NCI-H82 treated with DMSO at 0.1 percent for 48 hours (cell line): Measurements from ENCODE around the gene PHYHD1.

Experiments used
- DNase-seq: peaks from one replicate; lab custom pipeline; 2025; ENCODE audit not compliant: unreplicated experiment; lab: John Stamatoyannopoulos, UW

PHYHD1 gene

DNA sequence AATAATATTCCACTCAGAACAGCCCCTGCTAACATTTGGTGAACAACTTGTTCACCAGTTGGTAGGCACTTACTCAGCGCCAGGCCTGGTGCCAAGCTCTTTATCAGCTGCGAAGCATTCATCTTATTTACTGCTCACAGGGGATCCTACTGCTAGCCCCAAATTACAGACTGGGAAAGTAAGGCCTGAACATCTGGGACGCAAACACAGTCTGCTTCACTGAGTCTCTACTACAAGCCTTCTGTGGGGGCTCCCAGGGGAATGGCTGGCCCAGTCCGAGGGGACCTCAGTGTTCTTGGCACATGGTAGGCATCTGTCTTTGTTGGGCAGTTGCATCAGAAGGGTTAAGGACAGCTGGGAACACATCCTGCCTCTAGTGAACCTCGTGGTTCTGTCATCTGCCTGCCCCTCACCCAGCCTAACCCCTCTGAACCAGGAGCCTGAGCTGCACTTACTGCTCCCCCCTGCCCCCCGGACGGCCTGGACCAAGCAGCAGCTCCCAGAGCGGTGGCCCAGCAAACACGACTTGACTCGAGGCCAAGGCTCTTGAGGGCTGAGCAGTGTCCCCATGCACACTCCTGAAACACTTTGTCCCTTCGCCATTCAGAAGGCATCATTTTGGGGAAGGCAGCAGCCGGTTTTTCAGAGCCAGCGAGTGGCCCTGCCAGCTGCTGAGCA, at the start of gene PHYHD1:
Gene PHYHD1 (plus strand): TSS at position 602 of the 678 bp plus-strand sequence. CDS start 1,342 bp downstream, outside the sequence.
- DNase-seq = peak; percentile 51

- no peak for DNase-seq
Observed at GRCh38 chr9:128877852-128878251, 42.9 kb upstream of the PHYHD1 start.

- peak; percentile 75 for DNase-seq
Observed at GRCh38 chr9:128881884-128882676, 38.7 kb upstream of the PHYHD1 start, which contains the start of the genes KYAT1 and LRRC8A. Gene KYAT1 (minus strand): TSS chr9:128881950. CDS start chr9:128845405, 36,545 bp downstream. Gene LRRC8A (plus strand): TSS chr9:128882133. CDS start chr9:128907165, 25,032 bp downstream.

DNA sequence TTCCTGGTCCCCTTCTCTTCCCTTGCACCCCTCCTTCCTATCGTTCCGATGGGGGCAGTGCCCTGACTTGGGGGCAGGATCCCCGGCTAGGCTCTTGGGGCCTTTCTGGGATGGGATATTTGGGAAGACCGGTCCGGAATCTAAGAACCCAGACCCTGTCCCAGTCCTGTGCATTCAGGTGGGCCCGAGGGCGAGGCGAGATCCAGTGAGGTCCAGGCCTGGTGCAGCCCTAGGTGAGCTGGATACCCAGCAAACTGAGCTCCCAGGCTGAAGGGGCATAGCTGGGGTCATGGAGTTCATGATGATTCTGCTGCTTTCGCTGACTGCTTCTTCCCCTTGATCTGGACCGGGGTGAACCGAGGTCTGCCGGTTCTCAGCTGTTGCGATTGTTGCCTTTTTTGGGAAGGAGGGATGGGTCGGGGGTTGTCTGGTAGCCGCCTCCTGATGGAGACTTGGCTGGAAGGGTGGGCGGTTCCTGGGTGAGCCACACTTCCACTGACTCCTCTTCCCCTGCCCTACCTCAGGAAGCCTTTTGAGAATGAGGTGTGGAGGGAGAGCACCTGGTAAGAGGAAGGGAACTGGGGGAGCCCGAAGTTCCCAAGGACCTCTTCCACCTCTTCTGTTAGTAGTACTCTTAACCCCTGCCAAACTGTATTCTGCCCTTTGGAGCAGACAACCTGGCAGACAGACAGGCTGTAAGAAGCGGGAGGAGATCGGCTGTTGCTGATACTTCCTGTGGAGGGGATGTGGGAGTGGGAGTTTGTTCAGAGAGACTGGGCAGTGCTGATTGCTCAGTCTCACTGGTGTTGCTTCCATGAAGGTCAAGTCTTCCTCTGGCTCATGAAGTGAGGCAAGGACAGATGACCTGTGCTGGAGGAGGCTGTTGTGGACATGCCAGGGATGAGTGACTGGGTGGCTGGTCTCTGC, 37.8 kb upstream of the PHYHD1 start:
- DNase-seq = no peak

- DNase-seq = no peak
Observed at GRCh38 chr9:128884164-128884563, 36.6 kb upstream of the PHYHD1 start.

DNA sequence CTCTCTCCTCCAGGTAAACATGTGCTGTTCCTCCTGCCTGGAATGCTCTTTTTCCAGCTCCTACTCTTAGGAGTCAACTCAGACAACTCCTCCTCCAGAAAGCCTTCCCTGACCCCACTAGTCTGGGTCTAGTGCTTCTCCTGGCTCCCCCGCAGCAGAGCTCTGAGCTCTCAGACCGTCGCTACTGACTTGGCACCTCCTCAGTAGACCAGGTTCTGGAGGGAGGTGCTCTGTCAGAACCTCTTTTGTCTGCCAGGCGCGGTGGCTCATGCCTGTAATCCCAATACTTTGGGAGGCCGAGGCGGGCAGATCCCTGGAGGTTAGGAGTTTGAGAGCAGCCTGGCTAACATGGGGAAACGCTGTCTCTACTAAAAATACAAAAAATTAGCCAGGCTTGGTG, 35.4 kb upstream of the PHYHD1 start:
- no peak for DNase-seq

DNA sequence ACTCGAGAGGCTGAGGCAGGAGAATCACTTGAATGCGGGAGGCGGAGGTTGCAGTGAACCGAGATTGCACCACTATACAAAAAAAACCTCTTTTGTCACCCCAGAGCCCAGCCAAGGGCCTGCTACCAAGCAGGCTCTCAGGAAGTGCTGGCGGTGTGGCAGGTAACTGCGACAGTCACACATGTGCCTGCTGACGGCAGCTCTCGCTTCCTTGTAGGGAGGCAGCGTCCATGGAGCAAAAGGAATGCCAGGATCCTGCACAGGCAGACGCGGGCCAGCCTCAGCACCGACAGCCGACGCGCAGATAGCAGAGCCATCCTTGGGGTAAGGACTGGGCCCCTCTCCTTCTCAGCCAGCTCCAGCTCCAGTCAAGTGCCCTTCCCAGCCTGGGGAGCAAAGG, 35.0 kb upstream of the PHYHD1 start:
- DNase-seq = no peak

GRCh38 chr9:128886211-128886891, 34.4 kb upstream of the PHYHD1 start:
- DNase-seq = no peak

DNA sequence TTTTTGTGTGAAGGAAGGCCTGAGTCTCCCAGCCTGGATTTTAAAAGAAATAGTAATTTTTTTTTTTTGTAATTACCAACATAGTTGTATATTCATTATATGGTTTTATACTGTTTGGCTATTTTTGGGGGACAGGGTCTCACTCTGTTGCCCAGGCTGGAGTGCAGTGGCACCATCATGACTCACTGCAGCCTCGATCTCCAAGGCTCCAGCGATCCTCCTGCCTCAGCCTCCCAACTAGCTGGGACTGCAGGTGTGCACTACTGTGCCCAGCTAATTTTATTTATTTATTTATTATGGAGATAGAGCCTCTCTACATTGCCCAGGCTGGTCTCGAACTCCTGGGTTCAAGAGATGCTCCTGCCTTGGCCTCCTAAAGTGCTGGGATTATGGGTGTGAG, 33.7 kb upstream of the PHYHD1 start:
- DNase-seq = no peak

DNA sequence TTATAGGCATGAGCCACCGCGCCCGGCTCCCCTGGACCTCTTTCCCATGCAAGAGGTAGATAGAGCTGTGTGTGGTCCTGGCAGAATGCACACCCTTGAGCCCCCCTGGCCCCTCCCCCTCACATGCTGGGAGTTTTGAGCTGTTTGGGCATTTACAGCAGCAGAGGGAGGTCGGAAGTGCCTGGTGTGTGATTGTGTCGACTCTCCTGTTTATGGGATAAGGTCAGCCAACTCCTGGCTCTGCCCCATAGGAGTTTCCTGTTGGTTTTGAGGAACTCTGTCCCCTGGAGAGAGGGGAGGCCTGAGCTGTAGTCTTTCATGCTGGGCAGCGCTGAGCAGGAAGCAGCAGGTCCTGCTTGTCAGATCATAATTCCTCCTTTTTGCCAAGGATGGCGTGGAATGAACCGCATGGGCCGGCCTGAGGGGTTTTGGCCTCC, 32.9 kb upstream of the PHYHD1 start:
- DNase-seq = no peak

- DNase-seq = no peak
Observed at GRCh38 chr9:128891321-128892220, 29.2 kb upstream of the PHYHD1 start.

DNA sequence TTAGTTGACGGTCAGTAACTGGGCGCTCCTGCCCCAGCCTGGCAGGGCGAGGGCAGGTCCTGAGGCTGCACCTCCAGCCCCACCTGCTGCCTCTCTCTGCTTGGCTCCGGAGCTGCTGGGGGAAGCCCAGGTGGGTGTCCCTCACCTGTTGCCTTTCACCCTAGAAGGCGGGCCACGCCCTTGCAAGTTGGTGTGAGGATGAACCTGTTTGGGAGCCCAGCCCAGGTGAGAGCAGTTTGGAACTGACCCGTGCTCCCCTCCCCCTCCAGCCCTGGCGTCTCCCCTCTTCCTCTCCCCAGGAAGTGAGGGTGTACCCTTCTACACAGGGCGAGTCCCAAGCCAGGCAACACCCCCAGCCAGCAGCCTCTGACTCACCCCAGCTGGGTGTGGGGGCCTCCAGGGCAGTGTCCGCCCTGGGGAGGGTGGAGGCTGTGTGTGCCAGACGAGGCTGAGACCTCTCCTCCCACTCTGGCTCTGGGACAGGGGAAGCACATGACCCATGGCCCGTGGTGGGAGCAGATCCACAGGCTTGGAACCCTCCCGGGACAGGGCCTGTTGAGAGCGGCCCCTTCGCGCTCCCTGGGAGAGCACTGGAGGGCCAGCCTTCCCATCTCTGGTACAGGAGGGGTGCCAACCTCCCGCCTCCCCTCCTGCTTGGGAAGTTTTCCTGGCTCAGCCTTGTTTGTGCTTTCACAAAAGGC, 28.4 kb upstream of the PHYHD1 start:
- no peak for DNase-seq

DNA sequence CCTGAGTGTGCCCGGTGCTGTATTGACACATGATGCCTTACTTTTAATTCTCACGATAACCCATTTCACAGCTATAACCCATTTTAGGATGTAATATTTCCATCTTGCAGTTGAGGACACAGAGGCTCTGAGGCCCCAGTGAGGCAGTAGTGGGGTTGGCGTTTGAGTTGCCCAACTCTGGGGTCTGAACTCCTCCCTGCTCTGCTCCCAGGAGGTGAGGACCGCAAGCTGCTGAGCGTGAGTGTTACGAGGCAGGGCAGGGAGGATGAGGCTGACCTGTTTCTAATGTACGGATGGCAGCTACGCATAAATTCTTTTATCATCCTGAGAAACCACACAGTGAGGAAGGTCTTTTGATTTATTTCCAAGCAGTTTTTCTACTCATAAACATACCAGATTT, 27.4 kb upstream of the PHYHD1 start:
- DNase-seq = no peak

DNA sequence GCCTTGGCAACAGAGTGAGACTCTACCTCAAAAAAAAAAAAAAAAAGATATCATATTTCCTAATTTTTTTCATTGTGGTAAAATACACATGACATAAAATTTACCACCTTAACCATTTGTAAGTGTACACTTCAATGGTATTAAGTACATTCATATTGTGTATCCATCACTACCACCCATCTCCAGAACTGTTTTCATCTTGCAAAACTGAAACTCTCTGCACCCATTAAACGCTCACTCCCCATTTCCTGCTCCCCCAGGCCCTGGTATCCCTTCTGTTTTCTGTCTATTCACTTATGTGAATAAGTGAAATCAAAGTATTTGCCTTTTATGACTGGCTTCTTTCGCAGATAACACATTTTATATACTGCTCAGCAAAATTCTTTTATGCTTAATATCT, 26.0 kb upstream of the PHYHD1 start:
- no peak for DNase-seq

DNA sequence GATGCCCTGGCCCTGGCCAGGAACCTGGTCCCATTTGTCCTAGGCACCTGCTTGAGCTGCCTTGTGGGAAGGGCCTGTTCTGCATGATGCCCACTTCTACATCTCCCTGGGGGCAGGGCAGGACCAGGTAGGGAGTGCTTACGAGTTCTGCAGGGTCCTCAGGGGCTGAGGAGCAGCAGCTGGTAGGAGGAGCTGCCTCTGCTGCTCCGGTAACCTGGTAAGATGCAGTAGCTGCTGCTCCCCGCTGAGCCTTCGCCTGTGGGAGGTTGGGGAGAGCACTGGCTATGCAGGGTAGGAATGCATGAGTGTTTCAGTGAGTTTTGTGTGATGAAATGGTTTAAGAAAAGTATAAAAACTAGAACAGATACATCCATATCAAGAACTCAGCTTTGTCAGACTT, 25.2 kb upstream of the PHYHD1 start:
- DNase-seq = no peak

DNA sequence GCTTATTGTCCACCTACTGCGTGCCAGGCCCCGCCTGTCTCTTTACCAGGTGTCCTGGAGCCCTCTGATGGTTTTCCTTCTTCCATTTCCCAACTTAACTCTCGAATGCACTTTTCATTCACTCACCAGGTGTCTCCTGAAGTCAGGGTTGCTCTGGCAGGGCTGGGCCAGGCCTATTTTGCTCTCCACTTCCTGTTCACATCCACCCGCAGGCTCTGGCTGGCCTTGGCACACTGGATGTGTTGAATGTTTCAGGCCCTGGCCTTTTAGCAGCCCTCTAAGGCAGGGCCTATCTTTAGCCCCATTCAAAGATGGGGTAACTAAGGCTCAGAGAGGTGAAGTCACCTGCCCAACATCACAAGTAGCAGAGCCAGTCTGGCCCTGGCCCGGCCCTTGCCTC, 22.4 kb upstream of the PHYHD1 start:
- no peak for DNase-seq

GRCh38 chr9:128898845-128899565, 21.8 kb upstream of the PHYHD1 start:
- DNase-seq = no peak

GRCh38 chr9:128899566-128900322, 21.0 kb upstream of the PHYHD1 start:
- DNase-seq = no peak
